ENCODE data around the gene RPL38.
A peak's percentile ranks its signal among the peaks of the same experiment; 100 is the strongest.

The RPL38 gene

GRCh38 chr17:74205274-74205673, 1.8 kb downstream of the RPL38 start:
- H3K27me3 ChIP-seq (ENCODE audit: insufficient read depth, low read length, poor library complexity): no peaks in the 10 kb centered on the region
- no CpG with 5 or more reads among the region's 3 CpGs for WGBS (ENCODE audit: extremely low coverage, insufficient coverage, low lambda C conversion rate)
- no peak overlapping the region for H2BK5ac ChIP-seq (ENCODE audit: low read length)
- no peak overlapping the region for H3K23ac ChIP-seq (ENCODE audit: low read length)
- no peak overlapping the region for H3K4me3 ChIP-seq (ENCODE audit: low read length)
- H3K27ac ChIP-seq (ENCODE audit: low read depth, low read length): no peak overlapping the region
- peaks cover 12% of the 10 kb centered on the region for H3K79me1 ChIP-seq (ENCODE audit: low read length)
- H3K4me2 ChIP-seq (ENCODE audit: low read length): peak overlapping the region; percentile 22
- H4K8ac ChIP-seq (ENCODE audit: low read depth, low read length): no peak overlapping the region
- no peak overlapping the region for H2BK15ac ChIP-seq (replicated peaks; ENCODE audit: low read depth)
- peak overlapping the region; percentile 68 for H3K9ac ChIP-seq (ENCODE audit: low read length)
- no peak for DNase-seq
- H3K56ac ChIP-seq (ENCODE audit: low read length): peak overlapping the region; percentile 70
- H2BK120ac ChIP-seq (ENCODE audit: low read depth, low read length): no peak overlapping the region
- H3K4me1 ChIP-seq (ENCODE audit: control insufficient read depth, low read depth, low read length): peaks cover 3% of the 10 kb centered on the region
- no peak overlapping the region for H4K5ac ChIP-seq (ENCODE audit: low read length)
- H3K18ac ChIP-seq (ENCODE audit: low read length): no peak overlapping the region
- H3K4ac ChIP-seq (ENCODE audit: low read depth, low read length): no peak overlapping the region
- H3K36me3 ChIP-seq (ENCODE audit: control insufficient read depth, insufficient read depth, low read length): peaks cover 17% of the 10 kb centered on the region
- H2AK5ac ChIP-seq (ENCODE audit: low read length): no peak overlapping the region
- peaks cover 43% of the 10 kb centered on the region for H3K79me2 ChIP-seq (ENCODE audit: control insufficient read depth, insufficient read depth, low read length)

GRCh38 chr17:74206332-74206818, 2.9 kb downstream of the RPL38 start:
- Histone ChIP-seq H2BK120ac (ENCODE audit: low read depth, low read length) (no peak overlapping the region), H4K5ac (ENCODE audit: low read length) (no peak overlapping the region), H3K4me1 (ENCODE audit: control insufficient read depth, low read depth, low read length) (peaks cover 8% of the 10 kb centered on the region), H3K36me3 (ENCODE audit: control insufficient read depth, insufficient read depth, low read length) (peaks cover 17% of the 10 kb centered on the region), H3K56ac (ENCODE audit: low read length) (no peak overlapping the region), H3K79me1 (ENCODE audit: low read length) (peaks cover 12% of the 10 kb centered on the region), H3K79me2 (ENCODE audit: control insufficient read depth, insufficient read depth, low read length) (peaks cover 43% of the 10 kb centered on the region), H2AK5ac (ENCODE audit: low read length) (no peak overlapping the region), H3K4me2 (ENCODE audit: low read length) (no peak overlapping the region), H3K27ac (ENCODE audit: low read depth, low read length) (no peak overlapping the region), H3K27me3 (ENCODE audit: insufficient read depth, low read length, poor library complexity) (no peaks in the 10 kb centered on the region), H2BK15ac (replicated peaks; ENCODE audit: low read depth) (no peak overlapping the region), H2BK5ac (ENCODE audit: low read length) (no peak overlapping the region), H3K18ac (ENCODE audit: low read length) (no peak overlapping the region), H4K8ac (ENCODE audit: low read depth, low read length) (no peak overlapping the region), H3K4me3 (ENCODE audit: low read length) (no peak overlapping the region), H3K23ac (ENCODE audit: low read length) (no peak overlapping the region), H3K4ac (ENCODE audit: low read depth, low read length) (no peak overlapping the region), H3K9ac (ENCODE audit: low read length) (peak overlapping the region; percentile 6)
- no CpG with 5 or more reads among the region's 5 CpGs for WGBS (ENCODE audit: extremely low coverage, insufficient coverage, low lambda C conversion rate)
- peak; percentile 31 for DNase-seq

GRCh38 chr17:74210191-74211140, 7.0 kb downstream of the RPL38 start:
- H3K36me3 ChIP-seq (ENCODE audit: control insufficient read depth, insufficient read depth, low read length): peaks cover 12% of the 10 kb centered on the region
- no peak overlapping the region for H3K18ac ChIP-seq (ENCODE audit: low read length)
- no peak overlapping the region for H4K8ac ChIP-seq (ENCODE audit: low read depth, low read length)
- no peak overlapping the region for H2BK15ac ChIP-seq (replicated peaks; ENCODE audit: low read depth)
- peaks cover 25% of the 10 kb centered on the region for H3K79me2 ChIP-seq (ENCODE audit: control insufficient read depth, insufficient read depth, low read length)
- no peak overlapping the region for H2BK120ac ChIP-seq (ENCODE audit: low read depth, low read length)
- peaks cover 8% of the 10 kb centered on the region for H3K4me1 ChIP-seq (ENCODE audit: control insufficient read depth, low read depth, low read length)
- peak overlapping the region; percentile 35 for H3K27ac ChIP-seq (ENCODE audit: low read depth, low read length)
- H3K23ac ChIP-seq (ENCODE audit: low read length): no peak overlapping the region
- H3K4me2 ChIP-seq (ENCODE audit: low read length): no peak overlapping the region
- H3K27me3 ChIP-seq (ENCODE audit: insufficient read depth, low read length, poor library complexity): peaks cover 2% of the 10 kb centered on the region
- WGBS (ENCODE audit: extremely low coverage, insufficient coverage, low lambda C conversion rate): no CpG with 5 or more reads among the region's 18 CpGs
- H2AK5ac ChIP-seq (ENCODE audit: low read length): no peak overlapping the region
- peak overlapping the region; percentile 46 for H3K9ac ChIP-seq (ENCODE audit: low read length)
- H3K4me3 ChIP-seq (ENCODE audit: low read length): no peak overlapping the region
- H2BK5ac ChIP-seq (ENCODE audit: low read length): no peak overlapping the region
- DNase-seq: peak; percentile 71
- H3K4ac ChIP-seq (ENCODE audit: low read depth, low read length): no peak overlapping the region
- no peak overlapping the region for H4K5ac ChIP-seq (ENCODE audit: low read length)
- H3K79me1 ChIP-seq (ENCODE audit: low read length): peaks cover 7% of the 10 kb centered on the region
- peak overlapping the region; percentile 37 for H3K56ac ChIP-seq (ENCODE audit: low read length)

- Histone ChIP-seq H3K79me1 (ENCODE audit: low read length) (peaks cover 5% of the 10 kb centered on the region), H2BK15ac (replicated peaks; ENCODE audit: low read depth) (no peak overlapping the region), H3K36me3 (ENCODE audit: control insufficient read depth, insufficient read depth, low read length) (peaks cover 12% of the 10 kb centered on the region), H3K4ac (ENCODE audit: low read depth, low read length) (no peak overlapping the region), H4K5ac (ENCODE audit: low read length) (no peak overlapping the region), H3K27me3 (ENCODE audit: insufficient read depth, low read length, poor library complexity) (peaks cover 2% of the 10 kb centered on the region), H3K4me1 (ENCODE audit: control insufficient read depth, low read depth, low read length) (peaks cover 8% of the 10 kb centered on the region), H3K4me2 (ENCODE audit: low read length) (no peak overlapping the region), H2BK120ac (ENCODE audit: low read depth, low read length) (no peak overlapping the region), H3K18ac (ENCODE audit: low read length) (no peak overlapping the region), H2BK5ac (ENCODE audit: low read length) (no peak overlapping the region), H3K79me2 (ENCODE audit: control insufficient read depth, insufficient read depth, low read length) (peaks cover 16% of the 10 kb centered on the region), H3K9ac (ENCODE audit: low read length) (peak overlapping the region; percentile 51), H4K8ac (ENCODE audit: low read depth, low read length) (no peak overlapping the region), H3K23ac (ENCODE audit: low read length) (no peak overlapping the region), H2AK5ac (ENCODE audit: low read length) (no peak overlapping the region), H3K56ac (ENCODE audit: low read length) (peak overlapping the region; percentile 37), H3K4me3 (ENCODE audit: low read length) (no peak overlapping the region), H3K27ac (ENCODE audit: low read depth, low read length) (peak overlapping the region; percentile 35)
- no CpG with 5 or more reads among the region's 14 CpGs for WGBS (ENCODE audit: extremely low coverage, insufficient coverage, low lambda C conversion rate)
- DNase-seq: peak; percentile 91
These were observed 7.8 kb downstream of the RPL38 start for GRCh38 chr17:74211141-74211911.

GRCh38 chr17:74211912-74212208, 8.4 kb downstream of the RPL38 start:
- Histone ChIP-seq H3K23ac (ENCODE audit: low read length) (no peak overlapping the region), H3K56ac (ENCODE audit: low read length) (peak overlapping the region; percentile 6), H2BK15ac (replicated peaks; ENCODE audit: low read depth) (no peak overlapping the region), H3K27me3 (ENCODE audit: insufficient read depth, low read length, poor library complexity) (peaks cover 2% of the 10 kb centered on the region), H3K36me3 (ENCODE audit: control insufficient read depth, insufficient read depth, low read length) (peaks cover 12% of the 10 kb centered on the region), H3K4me2 (ENCODE audit: low read length) (no peak overlapping the region), H3K18ac (ENCODE audit: low read length) (no peak overlapping the region), H3K79me1 (ENCODE audit: low read length) (peaks cover 5% of the 10 kb centered on the region), H3K4ac (ENCODE audit: low read depth, low read length) (no peak overlapping the region), H2BK5ac (ENCODE audit: low read length) (no peak overlapping the region), H2BK120ac (ENCODE audit: low read depth, low read length) (no peak overlapping the region), H3K79me2 (ENCODE audit: control insufficient read depth, insufficient read depth, low read length) (peaks cover 12% of the 10 kb centered on the region), H4K8ac (ENCODE audit: low read depth, low read length) (no peak overlapping the region), H3K9ac (ENCODE audit: low read length) (peak overlapping the region; percentile 51), H3K27ac (ENCODE audit: low read depth, low read length) (no peak overlapping the region), H2AK5ac (ENCODE audit: low read length) (no peak overlapping the region), H3K4me1 (ENCODE audit: control insufficient read depth, low read depth, low read length) (peaks cover 8% of the 10 kb centered on the region), H3K4me3 (ENCODE audit: low read length) (no peak overlapping the region), H4K5ac (ENCODE audit: low read length) (no peak overlapping the region)
- no peak for DNase-seq
- no CpG with 5 or more reads among the region's 8 CpGs for WGBS (ENCODE audit: extremely low coverage, insufficient coverage, low lambda C conversion rate)

Data from mesendoderm (in vitro differentiated cells).